ENCODE measurements around the gene MERTK. TPM values are rescaled to one million over a fixed set of nuclear protein-coding genes. Genes with fewer than 3 reads are reported as not detected.

Gene MERTK
- polyA plus RNA-seq, 1 experiment, result 0.07 TPM

DNA sequence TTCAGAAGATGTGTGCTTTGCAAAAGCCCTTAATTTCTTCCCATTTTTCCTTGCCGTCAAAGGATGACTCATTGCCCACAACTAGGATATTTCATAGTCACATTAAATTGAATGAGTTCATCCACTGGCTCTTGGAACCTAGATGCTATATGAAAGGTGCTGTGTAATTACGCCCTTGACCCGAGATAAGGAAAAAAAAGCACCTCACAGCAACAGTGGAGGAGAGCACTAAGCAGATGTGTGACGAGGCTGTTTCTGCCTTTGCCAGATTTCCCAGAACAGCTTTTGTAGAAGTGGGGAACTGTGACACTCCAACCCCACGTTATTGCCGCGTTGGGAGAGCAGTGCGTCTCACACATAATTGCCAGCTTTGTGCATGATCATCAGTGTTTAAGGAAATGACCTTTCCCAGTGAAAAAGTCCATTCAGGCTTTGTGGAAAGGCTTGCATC, 123.4 kb downstream of the MERTK start:
- TF ChIP-seq, protein P1, sequence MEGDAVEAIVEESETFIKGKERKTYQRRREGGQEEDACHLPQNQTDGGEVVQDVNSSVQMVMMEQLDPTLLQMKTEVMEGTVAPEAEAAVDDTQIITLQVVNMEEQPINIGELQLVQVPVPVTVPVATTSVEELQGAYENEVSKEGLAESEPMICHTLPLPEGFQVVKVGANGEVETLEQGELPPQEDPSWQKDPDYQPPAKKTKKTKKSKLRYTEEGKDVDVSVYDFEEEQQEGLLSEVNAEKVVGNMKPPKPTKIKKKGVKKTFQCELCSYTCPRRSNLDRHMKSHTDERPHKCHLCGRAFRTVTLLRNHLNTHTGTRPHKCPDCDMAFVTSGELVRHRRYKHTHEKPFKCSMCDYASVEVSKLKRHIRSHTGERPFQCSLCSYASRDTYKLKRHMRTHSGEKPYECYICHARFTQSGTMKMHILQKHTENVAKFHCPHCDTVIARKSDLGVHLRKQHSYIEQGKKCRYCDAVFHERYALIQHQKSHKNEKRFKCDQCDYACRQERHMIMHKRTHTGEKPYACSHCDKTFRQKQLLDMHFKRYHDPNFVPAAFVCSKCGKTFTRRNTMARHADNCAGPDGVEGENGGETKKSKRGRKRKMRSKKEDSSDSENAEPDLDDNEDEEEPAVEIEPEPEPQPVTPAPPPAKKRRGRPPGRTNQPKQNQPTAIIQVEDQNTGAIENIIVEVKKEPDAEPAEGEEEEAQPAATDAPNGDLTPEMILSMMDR (IDR thresholded peaks at IDR 0.05; ENCODE audit: insufficient read depth, low read depth, low read length), result no peak
- CTCF ChIA-PET, result interaction anchor here (0.5 kb wide), 1 partner anchor 15 kb away, joined by 3 read pairs; no protein-coding TSS in a partner anchor
- Histone ChIP-seq H3K27me3 (ENCODE audit: control insufficient read depth, insufficient read depth, low read length) (peaks cover 4% of the 10 kb centered on the region; the same call in 1 of the 2 replicates), H3K4me3 (ENCODE audit: low read depth, low read length) (no peak overlapping the region), H3K36me3 (ENCODE audit: control insufficient read depth, insufficient read depth, low read length) (no peaks in the 10 kb centered on the region)
- DNase-seq (ENCODE audit: low read depth), result no peak
- POLR2A ChIA-PET, result no interaction called here

DNA sequence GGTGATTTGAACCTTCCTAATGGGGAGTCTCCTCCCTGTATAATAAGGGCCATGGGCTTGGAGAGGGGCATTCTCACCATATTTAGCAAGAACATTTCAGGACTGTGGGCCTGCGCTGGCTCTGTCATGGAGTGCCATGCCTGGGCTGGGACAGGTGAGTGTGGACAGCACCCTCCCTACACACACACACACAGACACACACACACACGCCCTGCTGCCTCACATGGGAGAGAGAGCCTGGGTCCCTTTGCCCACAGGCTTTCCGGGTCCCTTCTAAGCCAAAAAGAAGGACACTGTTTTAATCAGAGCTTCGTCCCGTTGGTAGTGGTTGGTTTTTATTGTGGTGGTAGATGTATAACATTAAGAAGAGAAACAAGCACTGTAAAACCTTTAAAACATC, 125.3 kb downstream of the MERTK start:
- H3K27me3 ChIP-seq (ENCODE audit: control insufficient read depth, insufficient read depth, low read length), result peaks cover 4% of the 10 kb centered on the region; the same call in 1 of the 2 replicates
- TF ChIP-seq, protein P1 (IDR thresholded peaks at IDR 0.05; ENCODE audit: insufficient read depth, low read depth, low read length), result no peak
- no peaks in the 10 kb centered on the region for H3K36me3 ChIP-seq (ENCODE audit: control insufficient read depth, insufficient read depth, low read length)
- CTCF ChIA-PET, result interaction anchor here (0.6 to 1.3 kb wide), 2 partner anchors 21 to 25 kb away, joined by 3 to 4 read pairs; no protein-coding TSS in a partner anchor
- POLR2A ChIA-PET, result no interaction called here
- DNase-seq (ENCODE audit: low read depth), result no peak
- no peak overlapping the region for H3K4me3 ChIP-seq (ENCODE audit: low read depth, low read length)

DNA sequence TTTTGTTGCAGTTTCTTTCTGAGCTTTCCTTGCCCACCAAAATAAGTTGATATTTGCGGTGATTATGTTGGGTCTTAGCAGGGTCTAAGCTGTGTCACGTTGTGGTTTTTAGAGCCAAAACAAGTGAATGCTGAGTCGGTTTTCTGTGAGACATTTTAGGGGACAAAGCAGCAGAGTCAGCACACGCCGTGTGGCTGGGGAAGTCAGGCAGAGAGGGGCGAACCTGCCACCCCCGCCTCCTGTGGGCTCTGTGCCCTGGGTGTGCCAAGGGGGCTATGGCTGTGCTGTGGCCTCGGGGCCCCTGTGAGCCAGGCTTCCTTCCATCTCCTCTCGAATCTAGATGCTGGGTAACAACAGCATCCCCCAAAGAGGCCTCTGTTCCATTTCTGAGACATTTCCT, 125.8 kb downstream of the MERTK start:
- no peaks in the 10 kb centered on the region for H3K36me3 ChIP-seq (ENCODE audit: control insufficient read depth, insufficient read depth, low read length)
- ChIA-PET CTCF (interaction anchor here (1.3 kb wide), 1 partner anchor 25 kb away, joined by 4 read pairs; no protein-coding TSS in a partner anchor), POLR2A (no interaction called here)
- DNase-seq (ENCODE audit: low read depth), result no peak
- H3K4me3 ChIP-seq (ENCODE audit: low read depth, low read length), result no peak overlapping the region
- TF ChIP-seq, protein P1 (IDR thresholded peaks at IDR 0.05; ENCODE audit: insufficient read depth, low read depth, low read length), result no peak
- peaks cover 4% of the 10 kb centered on the region; the same call in 1 of the 2 replicates for H3K27me3 ChIP-seq (ENCODE audit: control insufficient read depth, insufficient read depth, low read length)

DNA sequence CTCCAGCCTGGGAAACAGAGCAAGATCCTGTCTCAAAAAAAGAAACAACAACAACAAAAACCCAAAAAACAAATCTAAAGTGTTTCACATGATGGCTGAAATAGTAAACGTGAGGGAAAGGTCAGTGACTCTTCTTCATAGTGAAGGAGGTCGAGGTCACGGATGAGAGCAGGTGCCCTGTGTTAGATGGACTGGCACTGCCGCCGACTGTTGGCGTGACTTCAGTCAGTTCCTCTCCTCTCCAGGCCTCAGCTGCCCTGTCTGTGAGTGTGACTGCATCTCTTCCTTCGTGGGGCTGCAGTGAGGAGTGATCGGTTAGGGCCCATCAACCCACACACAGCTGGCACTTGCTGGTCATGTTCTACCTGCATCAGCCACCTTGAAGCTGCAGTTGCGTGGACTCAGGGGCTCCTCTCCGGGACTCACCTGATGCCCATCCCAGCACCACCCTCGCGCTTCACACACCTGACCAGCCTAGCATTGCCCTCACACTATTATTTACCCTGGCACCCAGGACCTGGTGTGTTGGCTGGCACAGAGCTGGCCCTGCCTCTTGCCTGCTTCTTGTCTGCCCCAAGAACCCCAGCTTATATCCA, 126.6 kb downstream of the MERTK start:
- Histone ChIP-seq H3K27me3 (ENCODE audit: control insufficient read depth, insufficient read depth, low read length) (peaks cover 4% of the 10 kb centered on the region; the same call in 1 of the 2 replicates), H3K4me3 (ENCODE audit: low read depth, low read length) (no peak overlapping the region), H3K36me3 (ENCODE audit: control insufficient read depth, insufficient read depth, low read length) (no peaks in the 10 kb centered on the region)
- CTCF ChIA-PET, result interaction anchor here (0.8 to 1.4 kb wide), 2 partner anchors 9 to 24 kb away, joined by 3 to 6 read pairs; no protein-coding TSS in a partner anchor
- DNase-seq (ENCODE audit: low read depth), result no peak
- TF ChIP-seq, protein P1 (IDR thresholded peaks at IDR 0.05; ENCODE audit: insufficient read depth, low read depth, low read length), result no peak
- POLR2A ChIA-PET, result no interaction called here

DNA sequence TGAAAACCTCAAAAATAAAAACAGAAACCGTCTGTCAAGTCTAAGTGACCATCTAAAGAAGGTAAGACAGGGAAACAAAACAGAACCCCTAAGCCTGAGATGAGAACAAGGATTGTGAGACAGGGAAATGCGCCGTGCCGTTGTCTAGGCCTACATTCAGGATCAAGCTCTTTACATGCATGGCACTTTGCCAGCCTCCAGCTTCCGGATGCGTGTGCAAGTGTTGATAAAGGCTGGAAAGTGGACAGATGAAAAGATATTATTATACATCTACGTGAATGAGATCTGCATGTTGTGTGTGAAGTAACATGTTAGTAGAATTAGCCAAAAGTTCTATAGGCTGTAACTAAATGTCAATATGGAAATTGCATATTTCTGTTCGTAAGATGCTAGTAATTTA, 128.1 kb downstream of the MERTK start:
- TF ChIP-seq, protein P1 (IDR thresholded peaks at IDR 0.05; ENCODE audit: insufficient read depth, low read depth, low read length), result no peak
- Histone ChIP-seq H3K4me3 (ENCODE audit: low read depth, low read length) (no peak overlapping the region), H3K27me3 (ENCODE audit: control insufficient read depth, insufficient read depth, low read length) (peaks cover 3% of the 10 kb centered on the region; the same call in 1 of the 2 replicates), H3K36me3 (ENCODE audit: control insufficient read depth, insufficient read depth, low read length) (no peaks in the 10 kb centered on the region)
- ChIA-PET POLR2A (no interaction called here), CTCF (interaction anchor here (1.4 kb wide), 1 partner anchor 11 kb away, joined by 6 read pairs; no protein-coding TSS in a partner anchor)
- no peak for DNase-seq (ENCODE audit: low read depth)

Measured in BJ (cell line).